H9 (cell line): ENCODE measurements around the gene PAQR4. TPM values are rescaled to one million over a fixed set of nuclear protein-coding genes. Genes with fewer than 3 reads are reported as not detected.

ENCODE experiments used
- DNase-seq: peaks from one replicate; pipeline ENCODE4 v3.0.0-alpha.2; 2017
- H2AFZ ChIP-seq: one replicate; pipeline ENCODE4 v1.6.1; 2013; ENCODE audit warnings: mild to moderate bottlenecking, low read length, control low read depth, moderate library complexity
- H2AK5ac ChIP-seq: 2 replicates; pipeline ENCODE4 v1.6.1; 2013; ENCODE audit warnings: low read length, control low read depth, mixed read lengths; ENCODE audit not compliant: insufficient read length
- H2BK120ac ChIP-seq: one replicate; pipeline ENCODE4 v1.6.1; 2013; ENCODE audit warnings: low read depth, mild to moderate bottlenecking, low read length, control low read depth, inconsistent platforms; ENCODE audit not compliant: poor library complexity, severe bottlenecking
- H2BK12ac ChIP-seq: 2 replicates; pipeline ENCODE4 v1.6.1; 2013; ENCODE audit warnings: low read length, control low read depth, mixed read lengths, low read depth; ENCODE audit not compliant: insufficient read length
- H2BK15ac ChIP-seq: 2 replicates; pipeline ENCODE4 v1.6.1; 2013; ENCODE audit warnings: low read depth, low read length, control low read depth
- H2BK20ac ChIP-seq: one replicate; pipeline ENCODE4 v1.6.1; 2013; ENCODE audit warnings: low read depth, mild to moderate bottlenecking, low read length, control low read depth, inconsistent platforms; ENCODE audit not compliant: poor library complexity, severe bottlenecking
- H2BK5ac ChIP-seq: 2 replicates; pipeline ENCODE4 v1.6.1; 2013; ENCODE audit warnings: low read length, control low read depth, mixed read lengths; ENCODE audit not compliant: insufficient read length
- H3K14ac ChIP-seq: 2 replicates; pipeline ENCODE4 v1.6.1; 2013; ENCODE audit warnings: low read length, control low read depth; ENCODE audit not compliant: insufficient read depth
- H3K18ac ChIP-seq: 2 replicates; pipeline ENCODE4 v1.6.1; 2013; ENCODE audit warnings: low read depth, mild to moderate bottlenecking, mixed read lengths, low read length, control low read depth; ENCODE audit not compliant: insufficient read length
- H3K23ac ChIP-seq: 2 replicates; pipeline ENCODE4 v1.6.1; 2013; ENCODE audit warnings: low read length, control low read depth, mixed read lengths, low read depth; ENCODE audit not compliant: insufficient read length
- H3K23me2 ChIP-seq: 2 replicates; pipeline ENCODE4 v1.6.1; 2013; ENCODE audit warnings: low read depth, mild to moderate bottlenecking, mixed read lengths, low read length, control low read depth; ENCODE audit not compliant: insufficient read length, poor library complexity, severe bottlenecking
- H3K27ac ChIP-seq: 2 replicates; pipeline ENCODE4 v1.5.1; 2013; ENCODE audit warnings: low read length, control low read depth, mixed read lengths, low read depth; ENCODE audit not compliant: insufficient read length
- H3K27me3 ChIP-seq: 2 replicates; pipeline ENCODE4 v1.6.1; 2013; ENCODE audit warnings: low read length, control low read depth, inconsistent platforms; ENCODE audit not compliant: insufficient read depth
- H3K4ac ChIP-seq: 2 replicates; pipeline ENCODE4 v1.6.1; 2013; ENCODE audit warnings: low read depth, mild to moderate bottlenecking, control low read depth, inconsistent platforms, low read length, moderate library complexity
- H3K4me1 ChIP-seq: 2 replicates; pipeline ENCODE4 v1.6.1; 2013; ENCODE audit warnings: low read length, control low read depth, inconsistent platforms; ENCODE audit not compliant: insufficient read depth
- H3K4me2 ChIP-seq: 2 replicates; pipeline ENCODE4 v1.6.1; 2013; ENCODE audit warnings: low read length, control low read depth, mixed read lengths; ENCODE audit not compliant: insufficient read length, insufficient read depth
- H3K56ac ChIP-seq: 2 replicates; pipeline ENCODE4 v1.6.1; 2013; ENCODE audit warnings: low read depth, mild to moderate bottlenecking, mixed read lengths, low read length, control low read depth; ENCODE audit not compliant: insufficient read length
- H3K79me1 ChIP-seq: 2 replicates; pipeline ENCODE4 v1.6.1; 2013; ENCODE audit warnings: low read depth, mild to moderate bottlenecking, moderate library complexity, low read length, control low read depth, inconsistent platforms; ENCODE audit not compliant: insufficient read depth, poor library complexity, severe bottlenecking
- H3K79me2 ChIP-seq: 2 replicates; pipeline ENCODE4 v1.6.1; 2013; ENCODE audit warnings: low read length, control low read depth, inconsistent platforms; ENCODE audit not compliant: insufficient read depth
- H3K9ac ChIP-seq: 2 replicates; pipeline ENCODE4 v1.6.1; 2013; ENCODE audit warnings: low read length, control low read depth, mixed read lengths; ENCODE audit not compliant: insufficient read length; ENCODE audit errors: extremely low read depth
- H3K9me3 ChIP-seq: one replicate; pipeline ENCODE4 v1.6.1; 2013; ENCODE audit warnings: low read depth, low read length, inconsistent platforms; ENCODE audit not compliant: control insufficient read depth
- H3T11ph ChIP-seq: one replicate; pipeline ENCODE4 v1.6.1; 2013; ENCODE audit warnings: mild to moderate bottlenecking, low read length, control low read depth, inconsistent platforms
- H4K20me1 ChIP-seq: one replicate; pipeline ENCODE4 v1.6.1; 2013; ENCODE audit not compliant: control insufficient read depth, insufficient read length, insufficient read depth
- H4K5ac ChIP-seq: 2 replicates; pipeline ENCODE4 v1.6.1; 2013; ENCODE audit warnings: low read depth, mild to moderate bottlenecking, mixed read lengths, low read length, control low read depth; ENCODE audit not compliant: insufficient read length
- H4K8ac ChIP-seq: replicated peaks from 2 replicates; pipeline ENCODE4 v1.6.1; 2013; ENCODE audit warnings: low read length, control low read depth, mixed read lengths, low read depth; ENCODE audit not compliant: insufficient read length
- H4K91ac ChIP-seq: 2 replicates; pipeline ENCODE4 v1.6.1; 2013; ENCODE audit warnings: low read depth, mild to moderate bottlenecking, moderate library complexity, mixed read lengths, low read length, control low read depth; ENCODE audit not compliant: insufficient read length
- H3K27ac Mint-ChIP-seq, 3 experiments: 2 replicates in 2 of 3; 3 replicates in 1 of 3; pipeline ENCODE4 v1.8.0; 2020 to 2021; ENCODE audit warnings: mixed read lengths in 3 of 3, mild to moderate bottlenecking in 1 of 3, moderate library complexity in 1 of 3
- H3K27me3 Mint-ChIP-seq: 2 replicates; pipeline ENCODE4 v1.8.0; 2021; ENCODE audit warnings: low read depth, mild to moderate bottlenecking, moderate library complexity, mixed read lengths
- H3K36me3 Mint-ChIP-seq, 3 experiments: 2 replicates in 2 of 3; 3 replicates in 1 of 3; pipeline ENCODE4 v1.8.0; 2020 to 2021; ENCODE audit warnings: low read depth in 3 of 3, mixed read lengths in 3 of 3; ENCODE audit not compliant: insufficient read depth in 1 of 3
- H3K4me1 Mint-ChIP-seq, 2 experiments: 2 replicates each; pipeline ENCODE4 v1.8.0; 2020; ENCODE audit warnings: mixed read lengths in 2 of 2
- H3K4me3 Mint-ChIP-seq, 2 experiments: 2 replicates in 1 of 2; 3 replicates in 1 of 2; pipeline ENCODE4 v1.8.0; 2020 to 2021; ENCODE audit warnings: mild to moderate bottlenecking in 2 of 2, mixed read lengths in 2 of 2, moderate library complexity in 1 of 2
- H3K9me3 Mint-ChIP-seq, 2 experiments: 2 replicates in 1 of 2; 3 replicates in 1 of 2; pipeline ENCODE4 v1.8.0; 2020; ENCODE audit warnings: mild to moderate bottlenecking in 2 of 2, mixed read lengths in 2 of 2, moderate library complexity in 1 of 2
- WGBS: extraction: QIAGEN DNeasy Blood & Tissue Kit; methylation state at CpG from one replicate; pipeline ENCODE4 v1.1.7; 2013; ENCODE audit warnings: missing lambda C conversion rate, low lambda C conversion rate, mixed read lengths; ENCODE audit not compliant: insufficient read length; ENCODE audit errors: extremely low coverage; 5-methylcytosine and 5-hydroxymethylcytosine counted together
- total RNA-seq: library from RNA; stranded (reverse); gene quantifications from 2 replicates; pipeline ENCODE4 v1.2.1, GENCODE V29; 2021
- TF ChIP-seq, protein P1 (sequence below): fragments of 200-600 bp; sonication (generic); conservative IDR thresholded peaks from 3 replicates; pipeline ENCODE4 v1.8.0; 2021; ENCODE audit warnings: antibody characterized with exemption, mild to moderate bottlenecking

The PAQR4 gene
- total RNA-seq, 1 experiment from 2014 or later, result 32.1 TPM

DNA sequence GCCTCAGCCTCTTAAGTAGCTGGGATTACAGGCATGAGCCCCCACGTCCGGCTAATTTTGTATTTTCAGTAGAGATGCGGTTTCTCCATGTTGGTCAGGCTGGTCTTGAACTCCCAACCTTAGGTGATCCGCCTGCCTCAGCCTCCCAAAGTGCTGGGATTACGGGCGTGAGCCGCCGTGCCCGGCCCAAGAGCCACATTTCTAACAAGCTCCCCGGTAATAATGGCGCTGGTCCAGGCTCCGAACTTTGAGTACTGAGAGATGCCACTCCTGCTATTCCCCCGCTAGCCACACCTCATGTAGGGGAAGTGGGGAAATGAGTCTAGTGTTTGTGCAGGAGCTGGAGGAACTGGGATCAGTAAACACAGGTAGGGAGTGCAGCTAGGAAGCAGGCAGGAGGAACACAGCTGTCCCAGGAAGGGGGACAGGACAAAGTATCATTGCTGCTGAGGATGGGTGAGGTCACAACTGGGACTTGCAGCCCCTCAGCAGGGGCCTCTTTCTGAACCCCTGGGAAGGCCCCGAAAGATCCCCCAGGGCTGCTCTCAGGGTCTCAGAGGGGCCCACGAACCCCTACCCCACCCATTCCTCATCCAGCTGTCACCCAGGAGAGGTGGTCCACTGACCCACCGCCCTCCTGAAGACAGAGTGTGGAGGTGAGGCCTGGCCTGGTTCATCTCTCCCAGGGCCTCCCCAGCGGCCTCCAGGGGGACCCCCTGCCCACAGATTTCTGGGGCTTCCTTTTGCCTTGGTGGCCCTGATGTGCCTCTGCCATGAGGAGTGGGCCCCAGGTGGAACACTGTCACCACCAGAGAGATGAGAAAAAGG is 8.8 kb upstream of the PAQR4 start:
- Histone ChIP-seq H2BK120ac (no peak overlapping the region), H3K4ac (no peak overlapping the region), H2BK15ac (no peak overlapping the region), H4K5ac (no peak overlapping the region), H3K14ac (no peak overlapping the region), H3K27ac (no peak overlapping the region), H3K4me2 (no peak overlapping the region), H3K18ac (no peak overlapping the region), H3K23ac (no peak overlapping the region), H3K23me2 (peaks cover 13% of the 10 kb centered on the region), H3K27me3 (no peaks in the 10 kb centered on the region), H3K79me1 (no peaks in the 10 kb centered on the region), H2BK12ac (no peak overlapping the region), H3T11ph (no peak overlapping the region), H4K8ac (no peak overlapping the region), H2AK5ac (no peak overlapping the region), H4K91ac (no peak overlapping the region), H3K79me2 (no peaks in the 10 kb centered on the region), H2BK5ac (no peak overlapping the region), H3K56ac (no peak overlapping the region), H3K4me1 (no peaks in the 10 kb centered on the region; the same call in 1 of the 2 replicates), H4K20me1 (no peaks in the 10 kb centered on the region), H2AFZ (no peak overlapping the region), H3K9me3 (no peaks in the 10 kb centered on the region), H3K9ac (no peak overlapping the region), H2BK20ac (no peak overlapping the region)
- peak; percentile 27 for DNase-seq
- Mint-ChIP-seq H3K4me3 (peak overlapping the region in 1 of 2 experiments; percentile 51; a peak in 1 of 5 replicates), H3K4me1 (peaks cover 12 to 19% of the 10 kb centered on the region in 2 experiments), H3K9me3 (no peaks in the 10 kb centered on the region; a peak in 1 of 5 replicates), H3K27me3 (peaks cover 12% of the 10 kb centered on the region), H3K36me3 (no peaks in the 10 kb centered on the region), H3K27ac (peak overlapping the region in 1 of 3 experiments; percentile 53; a peak in 1 of 7 replicates)
- TF ChIP-seq, protein P1, sequence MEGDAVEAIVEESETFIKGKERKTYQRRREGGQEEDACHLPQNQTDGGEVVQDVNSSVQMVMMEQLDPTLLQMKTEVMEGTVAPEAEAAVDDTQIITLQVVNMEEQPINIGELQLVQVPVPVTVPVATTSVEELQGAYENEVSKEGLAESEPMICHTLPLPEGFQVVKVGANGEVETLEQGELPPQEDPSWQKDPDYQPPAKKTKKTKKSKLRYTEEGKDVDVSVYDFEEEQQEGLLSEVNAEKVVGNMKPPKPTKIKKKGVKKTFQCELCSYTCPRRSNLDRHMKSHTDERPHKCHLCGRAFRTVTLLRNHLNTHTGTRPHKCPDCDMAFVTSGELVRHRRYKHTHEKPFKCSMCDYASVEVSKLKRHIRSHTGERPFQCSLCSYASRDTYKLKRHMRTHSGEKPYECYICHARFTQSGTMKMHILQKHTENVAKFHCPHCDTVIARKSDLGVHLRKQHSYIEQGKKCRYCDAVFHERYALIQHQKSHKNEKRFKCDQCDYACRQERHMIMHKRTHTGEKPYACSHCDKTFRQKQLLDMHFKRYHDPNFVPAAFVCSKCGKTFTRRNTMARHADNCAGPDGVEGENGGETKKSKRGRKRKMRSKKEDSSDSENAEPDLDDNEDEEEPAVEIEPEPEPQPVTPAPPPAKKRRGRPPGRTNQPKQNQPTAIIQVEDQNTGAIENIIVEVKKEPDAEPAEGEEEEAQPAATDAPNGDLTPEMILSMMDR, result no peak
- no CpG with 5 or more reads among the region's 17 CpGs for WGBS
